HFFc6 (cell line): ENCODE data around the gene PTGES3. TPM values are rescaled to one million over a fixed set of nuclear protein-coding genes. Genes with fewer than 3 reads are reported as not detected.
"Not testable (repeated sequence)": the region's sequence is repeated elsewhere in the genome, so short reads cannot be mapped to it uniquely, and the experiment has no call there.

Experiments used
- DNase-seq: peaks from one replicate; pipeline ENCODE4 v3.0.0-alpha.2; 2018
- H3K27ac Mint-ChIP-seq: 2 replicates; pipeline ENCODE4 v1.8.0; 2020; ENCODE audit warnings: mild to moderate bottlenecking, mixed read lengths
- H3K27me3 Mint-ChIP-seq: 2 replicates; pipeline ENCODE4 v1.8.0; 2021; ENCODE audit warnings: mild to moderate bottlenecking, moderate library complexity, mixed read lengths; ENCODE audit not compliant: insufficient read depth
- H3K36me3 Mint-ChIP-seq: 2 replicates; pipeline ENCODE4 v1.8.0; 2021; ENCODE audit warnings: low read depth, mixed read lengths
- H3K4me1 Mint-ChIP-seq: 2 replicates; pipeline ENCODE4 v1.8.0; 2020; ENCODE audit warnings: low read depth, mixed read lengths
- H3K4me3 Mint-ChIP-seq: 2 replicates; pipeline ENCODE4 v1.8.0; 2020; ENCODE audit warnings: mild to moderate bottlenecking, moderate library complexity, mixed read lengths
- H3K9me3 Mint-ChIP-seq: 2 replicates; pipeline ENCODE4 v1.8.0; 2020; ENCODE audit warnings: mild to moderate bottlenecking, mixed read lengths
- long read RNA-seq: library from polyadenylated mRNA; unstranded; transcript quantifications from one replicate; pipeline ENCODE4 v2.0.0, GENCODE V29; 2019
- total RNA-seq, 6 experiments: library from RNA; stranded (reverse); fragmentation: NEBNext Ultra II Directional; extraction: Animal tissue kit (Norgen Biotek cat#: 25700); gene quantifications; 2 replicates in 1 of 6; 3 replicates in 5 of 6; pipeline ENCODE4 v1.2.3, GENCODE V29; 2021
- TF ChIP-seq, protein P1 (sequence below): fragments of 200-600 bp; sonication (generic); IDR thresholded peaks from 2 replicates; pipeline ENCODE4 v1.5.0; 2021; ENCODE audit warnings: antibody characterized with exemption, mild to moderate bottlenecking

Gene PTGES3, protein sequence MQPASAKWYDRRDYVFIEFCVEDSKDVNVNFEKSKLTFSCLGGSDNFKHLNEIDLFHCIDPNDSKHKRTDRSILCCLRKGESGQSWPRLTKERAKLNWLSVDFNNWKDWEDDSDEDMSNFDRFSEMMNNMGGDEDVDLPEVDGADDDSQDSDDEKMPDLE
- 100 to 1,000 TPM; 177 to 229 (median 216) TPM for total RNA-seq
- long read RNA-seq, transcript PTGES3-204 (7 exons, 1,017 nt): minor isoform, 7 of 424 reads
- long read RNA-seq, transcript PTGES3-201 (8 exons, 1,920 nt): major isoform, 357 of 424 reads
- long read RNA-seq, transcript PTGES3-202 (7 exons, 1,547 nt): minor isoform, 16 of 424 reads
- long read RNA-seq, partial matches to known transcripts: 14 of 424 reads
- long read RNA-seq, other reads (novel, unspliced or antisense): 30 of 424 reads

DNA sequence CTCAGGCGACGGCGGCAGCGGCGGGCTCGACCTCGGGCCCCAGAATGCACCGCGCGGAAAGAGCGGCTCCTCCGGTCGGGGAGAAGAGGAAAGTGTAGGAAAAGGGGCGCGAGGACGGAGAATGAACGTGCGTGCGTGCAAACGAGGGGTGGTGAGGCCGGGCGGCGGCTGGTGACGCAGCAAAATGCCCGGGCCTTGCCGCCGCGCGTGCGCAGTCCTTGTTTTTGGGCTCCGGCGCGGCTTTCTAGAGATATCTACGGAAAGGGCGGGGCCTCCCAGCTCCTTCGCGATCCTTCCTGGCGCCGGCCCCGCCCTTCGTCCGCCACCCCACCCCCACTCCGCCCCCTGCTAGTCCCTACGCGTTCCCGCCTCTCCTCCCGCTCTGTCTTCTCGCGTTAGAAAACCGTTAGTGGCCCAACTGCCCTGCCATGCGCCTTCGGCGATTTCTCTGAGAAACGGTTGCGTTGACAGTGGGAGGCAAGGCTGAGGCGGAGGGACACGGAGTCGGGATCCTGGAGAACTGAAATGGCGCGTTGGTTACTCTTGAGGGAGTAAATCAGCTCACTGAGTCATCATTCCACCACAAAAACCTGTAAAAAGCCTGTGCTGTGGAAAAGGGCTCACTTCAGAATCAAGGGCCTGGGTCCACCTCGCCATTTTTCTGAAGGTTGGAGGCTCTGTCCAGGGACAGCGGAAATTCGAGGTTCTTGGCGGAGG lies at the start of gene PTGES3:
Gene PTGES3 (minus strand): TSS at position 156 of the 717 bp plus-strand sequence. CDS start 285 bp downstream, outside the sequence.
- Mint-ChIP-seq H3K4me3 (peak within 1 kb of the TSS; percentile 100), H3K9me3 (no peaks in the 10 kb centered on the region), H3K4me1 (peaks cover 28% of the 10 kb centered on the region), H3K27ac (peak within 1 kb of the TSS; percentile 99), H3K27me3 (peaks cover 9% of the 10 kb centered on the region), H3K36me3 (peaks cover 31% of the 10 kb centered on the region)
- TF ChIP-seq, protein P1, sequence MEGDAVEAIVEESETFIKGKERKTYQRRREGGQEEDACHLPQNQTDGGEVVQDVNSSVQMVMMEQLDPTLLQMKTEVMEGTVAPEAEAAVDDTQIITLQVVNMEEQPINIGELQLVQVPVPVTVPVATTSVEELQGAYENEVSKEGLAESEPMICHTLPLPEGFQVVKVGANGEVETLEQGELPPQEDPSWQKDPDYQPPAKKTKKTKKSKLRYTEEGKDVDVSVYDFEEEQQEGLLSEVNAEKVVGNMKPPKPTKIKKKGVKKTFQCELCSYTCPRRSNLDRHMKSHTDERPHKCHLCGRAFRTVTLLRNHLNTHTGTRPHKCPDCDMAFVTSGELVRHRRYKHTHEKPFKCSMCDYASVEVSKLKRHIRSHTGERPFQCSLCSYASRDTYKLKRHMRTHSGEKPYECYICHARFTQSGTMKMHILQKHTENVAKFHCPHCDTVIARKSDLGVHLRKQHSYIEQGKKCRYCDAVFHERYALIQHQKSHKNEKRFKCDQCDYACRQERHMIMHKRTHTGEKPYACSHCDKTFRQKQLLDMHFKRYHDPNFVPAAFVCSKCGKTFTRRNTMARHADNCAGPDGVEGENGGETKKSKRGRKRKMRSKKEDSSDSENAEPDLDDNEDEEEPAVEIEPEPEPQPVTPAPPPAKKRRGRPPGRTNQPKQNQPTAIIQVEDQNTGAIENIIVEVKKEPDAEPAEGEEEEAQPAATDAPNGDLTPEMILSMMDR: no peak
- DNase-seq: peak; percentile 97

DNA sequence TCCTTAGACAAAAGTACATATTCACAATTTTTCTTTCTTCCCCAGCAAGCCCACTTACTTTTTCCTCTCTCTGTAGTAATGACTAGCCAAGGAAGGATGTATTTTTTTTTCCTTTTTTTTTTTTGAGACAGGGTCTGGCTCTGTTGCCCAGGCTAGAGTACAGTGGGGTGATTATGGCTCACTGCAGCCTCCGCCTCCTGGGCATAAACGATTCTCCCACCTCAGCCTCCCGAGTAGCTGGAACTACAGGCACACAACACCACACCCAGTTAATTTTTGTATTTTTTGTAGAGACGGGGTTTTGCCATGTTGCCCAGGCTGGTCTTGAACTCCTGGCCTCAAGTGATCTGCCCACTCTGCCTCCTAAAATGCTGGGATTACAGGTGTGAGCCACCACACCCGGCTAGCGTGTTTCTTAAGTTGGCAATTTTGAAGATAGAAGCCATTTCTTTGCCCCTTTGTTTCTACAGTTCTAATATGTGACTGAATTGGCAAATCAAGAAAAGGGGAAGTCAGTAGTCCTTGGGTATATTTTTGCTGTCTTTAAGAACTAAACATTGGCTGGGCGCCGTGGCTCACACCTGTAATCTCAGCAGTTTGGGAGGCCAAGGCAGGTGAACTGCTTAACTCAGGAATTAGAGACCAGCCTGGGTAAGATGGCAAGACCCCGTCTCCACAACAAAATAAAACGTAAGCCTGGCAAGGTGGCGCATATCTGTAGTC lies 40.2 kb upstream of the PTGES3 start:
- TF ChIP-seq, protein P1: no peak
- Mint-ChIP-seq H3K27me3 (peaks cover 9% of the 10 kb centered on the region), H3K4me3 (no peak overlapping the region), H3K4me1 (peaks cover 18% of the 10 kb centered on the region), H3K9me3 (no peaks in the 10 kb centered on the region), H3K27ac (no peak overlapping the region), H3K36me3 (peaks cover 24% of the 10 kb centered on the region)
- no peak for DNase-seq

DNA sequence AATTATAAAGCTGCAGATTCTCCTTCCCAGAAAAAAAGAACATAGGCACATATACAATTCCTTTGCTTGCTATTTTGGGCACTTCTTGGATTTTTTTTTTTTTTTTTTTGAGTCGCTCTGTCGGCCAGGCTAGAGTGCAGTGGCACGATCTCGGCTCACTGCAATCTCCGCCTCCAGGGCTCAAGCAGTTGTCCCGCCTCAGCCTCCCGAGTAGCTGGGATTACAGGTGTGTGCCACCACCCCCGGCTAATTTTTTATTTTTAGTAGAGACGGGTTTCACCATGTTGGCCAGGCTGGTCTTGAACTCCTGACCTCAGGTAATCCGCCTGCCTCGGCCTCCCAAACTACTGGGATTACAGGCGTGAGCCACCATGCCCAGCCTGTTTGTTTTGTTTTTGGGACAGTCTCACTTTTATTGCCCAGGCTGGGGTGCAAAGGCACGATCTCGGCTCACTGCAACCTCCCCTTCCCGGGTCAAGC lies 38.2 kb upstream of the PTGES3 start:
- H3K9me3 Mint-ChIP-seq, DNase-seq, H3K27me3 Mint-ChIP-seq: not testable (repeated sequence)
- Mint-ChIP-seq H3K4me3 (peak overlapping the region; percentile 100), H3K4me1 (peaks cover 39% of the 10 kb centered on the region), H3K36me3 (peaks cover 39% of the 10 kb centered on the region), H3K27ac (peak overlapping the region; percentile 100)

DNA sequence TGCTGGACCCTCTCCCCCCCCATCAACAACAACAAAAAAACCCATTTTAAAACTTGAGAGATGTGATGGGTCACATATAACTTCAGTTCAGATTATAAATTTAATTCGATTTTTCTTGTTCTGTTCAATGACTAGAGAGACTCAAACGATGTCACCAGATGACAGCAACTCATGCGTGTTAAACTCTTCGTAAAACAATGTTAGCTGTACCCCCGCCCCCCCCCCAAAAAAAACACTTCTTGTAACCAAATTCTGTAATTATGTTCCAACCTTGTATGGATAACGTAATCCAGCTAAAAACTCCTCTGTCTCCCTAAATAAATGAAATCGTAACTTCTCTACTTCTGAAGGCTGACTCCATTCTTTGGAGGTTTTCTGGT lies 37.6 kb upstream of the PTGES3 start:
- H3K36me3 Mint-ChIP-seq: peaks cover 35% of the 10 kb centered on the region

DNA sequence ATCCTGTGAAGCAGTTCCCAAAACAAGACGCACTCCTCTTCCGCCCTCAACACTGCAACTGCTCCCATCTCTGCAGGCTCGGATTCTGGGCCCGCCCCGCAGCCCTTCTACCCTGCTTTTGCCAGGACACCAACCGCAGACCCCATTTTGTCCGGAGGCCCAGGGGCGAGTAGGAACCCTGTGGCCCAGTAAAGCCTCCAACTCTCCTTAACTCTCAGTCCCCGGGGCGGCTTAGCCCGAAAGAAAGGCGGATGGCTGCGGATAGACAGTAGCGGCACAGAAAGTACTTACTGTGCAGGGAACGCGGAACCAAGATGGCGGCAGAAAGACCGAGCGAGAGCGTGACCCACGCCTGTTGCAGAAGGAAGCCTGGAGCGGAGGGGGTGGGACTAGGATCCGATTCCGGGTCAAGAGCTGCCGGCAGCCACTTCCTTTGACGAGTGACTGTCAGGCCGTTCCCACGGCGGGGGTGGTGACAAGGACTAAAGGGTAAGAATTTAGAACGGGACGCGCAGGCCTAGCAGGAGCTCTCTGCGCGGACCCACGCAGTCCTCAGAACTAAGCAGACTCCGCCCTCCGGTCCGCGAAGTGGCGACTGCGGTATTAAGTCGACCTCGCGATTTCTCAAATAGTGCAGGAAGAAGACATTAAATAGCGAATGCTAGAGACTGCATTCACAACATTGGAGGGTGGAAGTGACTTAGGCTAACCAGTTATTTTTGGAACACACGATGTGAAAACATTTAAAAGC lies 37.1 kb upstream of the PTGES3 start, which contains the start of gene NACA:
Gene NACA (minus strand): TSS at position 328 of the 751 bp plus-strand sequence. CDS start 778 bp downstream, outside the sequence.
- DNase-seq: peak; percentile 99
- Mint-ChIP-seq H3K36me3 (peaks cover 41% of the 10 kb centered on the region), H3K27ac (peak within 1 kb of the TSS; percentile 100), H3K4me3 (peak within 1 kb of the TSS; percentile 100), H3K27me3 (peaks cover 9% of the 10 kb centered on the region), H3K4me1 (peaks cover 50% of the 10 kb centered on the region), H3K9me3 (no peaks in the 10 kb centered on the region)
- TF ChIP-seq, protein P1: no peak

More for the DNA sequence above, 37.6 kb upstream of the PTGES3 start:
- H3K27ac Mint-ChIP-seq: peak overlapping the region; percentile 100
- H3K4me3 Mint-ChIP-seq: peak overlapping the region; percentile 100
- no peaks in the 10 kb centered on the region for H3K9me3 Mint-ChIP-seq
- TF ChIP-seq, protein P1: no peak
- H3K4me1 Mint-ChIP-seq: peaks cover 44% of the 10 kb centered on the region
- DNase-seq: no peak
- H3K27me3 Mint-ChIP-seq: peaks cover 9% of the 10 kb centered on the region
